Subcutaneous abdominal adipose tissue (tissue), 5 donors: ENCODE measurements around the gene PACSIN3.

Experiments used
- H3K27ac ChIP-seq: one replicate; pipeline ENCODE4 v1.7.0; 2013; ENCODE audit warnings: low read depth, mild to moderate bottlenecking, inconsistent platforms, low read length, moderate library complexity
- H3K27me3 ChIP-seq, 5 donors: one replicate each; pipeline ENCODE4 v1.7.0; 2013; ENCODE audit warnings: low read length in 5 of 5, inconsistent platforms in 1 of 5; ENCODE audit not compliant: control insufficient read depth in 5 of 5, insufficient read depth in 4 of 5
- H3K36me3 ChIP-seq, 5 donors: one replicate each; pipeline ENCODE4 v1.7.0; 2013; ENCODE audit warnings: low read length in 5 of 5; ENCODE audit not compliant: control insufficient read depth in 5 of 5, insufficient read depth in 5 of 5
- H3K4me1 ChIP-seq, 5 donors: one replicate each; pipeline ENCODE4 v1.7.0; 2013; ENCODE audit warnings: low read length in 5 of 5, mild to moderate bottlenecking in 3 of 5, moderate library complexity in 1 of 5; ENCODE audit not compliant: control insufficient read depth in 5 of 5, insufficient read depth in 5 of 5
- H3K4me3 ChIP-seq, 5 donors: one replicate each; pipeline ENCODE4 v1.7.0; 2013; ENCODE audit warnings: low read length in 5 of 5, low read depth in 1 of 5
- H3K9ac ChIP-seq, 5 donors: one replicate each; pipeline ENCODE4 v1.7.0; 2013; ENCODE audit warnings: low read length in 5 of 5, mild to moderate bottlenecking in 4 of 5, moderate library complexity in 3 of 5
- H3K9me3 ChIP-seq, 5 donors: one replicate each; pipeline ENCODE4 v1.7.0; 2013; ENCODE audit warnings: low read length in 5 of 5; ENCODE audit not compliant: control insufficient read depth in 5 of 5
- donor health status: healthy.
- donor health status: healthy.
- donor health status: healthy.
- donor health status: healthy.
- donor health status: healthy.

Gene PACSIN3

DNA sequence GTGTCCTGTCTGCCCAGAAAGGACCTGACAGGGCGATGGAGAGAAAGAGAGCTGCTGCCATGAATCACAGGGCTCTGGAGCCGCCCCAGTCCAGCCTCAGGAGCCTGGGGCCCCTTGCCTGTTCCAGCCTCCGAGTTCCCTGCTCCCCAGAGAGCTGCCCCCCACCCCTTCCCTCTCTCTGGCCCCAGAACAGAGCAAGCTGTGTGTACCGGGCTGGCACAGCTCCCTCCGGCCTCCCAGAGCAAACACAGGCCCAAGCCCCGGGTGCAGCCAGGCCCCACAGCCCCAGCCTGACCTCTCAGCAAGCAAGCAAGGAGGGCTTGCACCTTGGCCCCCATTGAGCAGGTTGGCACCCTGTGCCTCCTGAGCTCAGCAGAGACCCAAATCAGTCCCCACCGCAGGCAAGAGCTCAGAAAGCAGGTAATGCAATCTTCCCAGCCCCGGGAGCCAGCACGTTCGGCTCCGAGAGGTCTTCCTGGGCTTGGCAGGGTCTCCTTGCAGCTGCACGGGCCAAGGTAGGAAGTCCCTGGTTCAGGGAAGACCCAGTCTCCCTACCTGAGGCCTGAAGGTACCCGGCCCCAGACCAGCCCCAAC lies 1.4 kb downstream of the PACSIN3 start:
- Histone ChIP-seq H3K36me3 (peaks cover 0 to 3% (median 0%) of the 10 kb centered on the region in 5 donors), H3K27me3 (peaks cover 0 to 6% (median 6%) of the 10 kb centered on the region in 5 donors), H3K9me3 (no peaks in the 10 kb centered on the region), H3K4me1 (peaks cover 2 to 40% (median 30%) of the 10 kb centered on the region in 5 donors), H3K27ac (no peak overlapping the region), H3K4me3 (peak overlapping the region; percentile 53 to 69 (median 60)), H3K9ac (peak overlapping the region in 1 of 5 donors; percentile 73)

DNA sequence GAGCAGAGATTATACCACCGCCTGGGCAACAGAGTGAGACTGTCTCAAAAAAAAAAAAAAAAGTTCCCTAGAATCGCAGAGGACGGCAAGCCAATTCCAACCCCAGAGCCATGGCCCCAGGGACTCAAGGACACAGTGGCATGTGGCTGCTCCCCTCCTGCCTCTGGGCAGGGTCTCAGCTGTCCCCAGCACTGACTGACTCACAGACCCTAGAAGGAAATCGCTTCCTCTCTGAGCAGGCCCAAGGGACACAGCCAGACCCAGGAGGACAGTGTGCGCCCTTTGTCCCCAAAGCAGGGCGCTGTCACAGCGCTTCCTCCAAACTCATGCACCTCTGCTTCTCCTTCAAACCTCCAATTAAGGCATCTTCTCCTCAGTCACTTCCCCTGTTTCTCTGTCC lies 2.3 kb downstream of the PACSIN3 start:
- H3K36me3 ChIP-seq: peaks cover 0 to 3% (median 0%) of the 10 kb centered on the region in 5 donors
- H3K9me3 ChIP-seq: no peaks in the 10 kb centered on the region
- no peak overlapping the region for H3K27ac ChIP-seq
- no peak overlapping the region for H3K9ac ChIP-seq
- H3K4me3 ChIP-seq: no peak overlapping the region
- H3K4me1 ChIP-seq: peaks cover 2 to 34% (median 30%) of the 10 kb centered on the region in 5 donors
- H3K27me3 ChIP-seq: peaks cover 0 to 6% (median 6%) of the 10 kb centered on the region in 5 donors

DNA sequence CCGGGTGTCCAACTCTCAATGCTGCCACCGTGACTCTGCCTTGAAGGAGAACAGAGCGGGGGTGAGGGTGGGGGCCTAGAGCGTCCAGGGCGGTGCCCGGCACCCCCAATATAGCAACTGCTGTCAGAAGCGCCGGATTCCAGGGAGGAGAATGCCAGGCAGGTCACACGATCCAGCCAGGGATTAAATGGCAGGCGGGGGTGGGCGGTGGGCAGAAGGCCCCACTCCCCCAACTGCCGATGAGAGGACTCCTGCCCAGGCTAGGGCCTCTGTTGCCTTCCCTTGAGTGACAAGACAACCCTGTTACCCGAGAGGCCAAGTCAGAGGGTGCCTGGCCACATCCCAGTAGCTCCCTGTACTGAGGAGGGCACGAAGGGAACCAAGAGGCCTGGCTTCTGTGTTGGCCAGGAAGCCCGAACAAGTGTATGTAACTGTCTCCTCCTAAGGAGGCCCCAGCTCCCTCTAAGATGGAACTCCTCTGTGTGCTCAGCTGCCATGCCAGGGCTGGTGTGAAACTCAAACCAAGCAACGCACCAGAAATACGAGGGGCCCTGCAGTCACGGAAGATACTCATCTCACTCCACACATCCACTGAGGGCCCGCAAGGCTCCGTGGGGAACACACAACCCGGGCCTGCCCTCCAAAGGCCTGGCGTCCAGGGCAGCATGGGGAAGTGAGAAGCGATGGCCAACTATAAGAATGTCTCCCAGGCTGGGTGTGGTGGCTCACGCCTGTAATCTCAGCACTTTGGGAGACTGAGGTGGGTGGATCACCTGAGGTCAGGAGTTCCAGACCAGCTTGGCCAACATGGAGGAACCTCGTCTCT lies 3.0 kb downstream of the PACSIN3 start:
- Histone ChIP-seq H3K4me3 (no peak overlapping the region), H3K4me1 (peaks cover 2 to 33% (median 32%) of the 10 kb centered on the region in 5 donors)

DNA sequence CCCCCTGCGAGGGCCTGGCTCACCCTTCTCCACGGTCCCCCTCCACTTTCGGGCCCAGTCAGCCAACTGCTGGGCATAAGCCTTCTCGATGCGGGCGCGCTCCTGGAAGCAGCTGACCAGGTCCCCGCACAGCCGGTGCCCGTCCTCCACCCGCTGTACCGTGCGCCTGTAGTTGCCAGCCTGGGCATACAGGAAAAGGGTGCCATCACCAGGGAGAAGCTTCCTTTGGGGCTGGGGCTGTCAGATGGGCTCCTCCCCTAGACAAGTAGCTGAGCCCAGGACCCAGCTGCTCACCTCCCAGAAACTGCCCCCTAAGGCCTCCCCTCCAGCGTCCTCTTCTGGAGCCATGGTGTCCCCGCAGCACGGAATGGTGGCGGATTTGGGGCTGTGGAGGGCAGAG lies 3.9 kb downstream of the PACSIN3 start:
- Histone ChIP-seq H3K36me3 (peaks cover 0 to 3% (median 0%) of the 10 kb centered on the region in 5 donors), H3K4me1 (peaks cover 8 to 38% (median 36%) of the 10 kb centered on the region in 5 donors), H3K27me3 (peaks cover 0 to 6% (median 6%) of the 10 kb centered on the region in 5 donors), H3K9ac (no peak overlapping the region), H3K27ac (no peak overlapping the region), H3K4me3 (no peak overlapping the region), H3K9me3 (no peaks in the 10 kb centered on the region)

More for the DNA sequence above, 3.0 kb downstream of the PACSIN3 start:
- no peaks in the 10 kb centered on the region for H3K9me3 ChIP-seq
- H3K9ac ChIP-seq: no peak overlapping the region
- peaks cover 0 to 3% (median 0%) of the 10 kb centered on the region in 5 donors for H3K36me3 ChIP-seq
- peaks cover 0 to 6% (median 6%) of the 10 kb centered on the region in 5 donors for H3K27me3 ChIP-seq
- H3K27ac ChIP-seq: no peak overlapping the region

DNA sequence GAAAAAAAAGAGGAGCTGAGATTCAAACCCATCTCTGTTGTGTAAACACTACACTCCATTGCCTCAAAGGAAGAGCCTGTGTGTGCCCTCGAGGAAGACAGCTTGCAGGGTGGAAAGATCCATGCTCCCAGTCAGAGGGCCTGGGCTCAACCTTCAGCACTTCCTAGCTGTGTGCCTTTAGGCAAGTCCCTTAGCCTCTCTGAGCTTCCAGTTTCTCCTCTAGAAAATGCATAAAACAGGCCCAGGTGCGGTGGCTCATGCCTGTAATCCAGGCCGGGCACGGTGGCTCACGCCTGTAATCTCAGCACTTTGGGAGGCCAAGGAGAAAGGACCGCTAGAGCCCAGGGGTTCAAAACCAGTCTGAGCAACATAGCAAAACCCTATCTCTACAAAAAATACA lies 5.0 kb downstream of the PACSIN3 start:
- Histone ChIP-seq H3K4me1 (peaks cover 6 to 34% (median 30%) of the 10 kb centered on the region in 5 donors), H3K27me3 (peaks cover 0 to 6% (median 6%) of the 10 kb centered on the region in 5 donors), H3K27ac (no peak overlapping the region), H3K9me3 (no peaks in the 10 kb centered on the region), H3K4me3 (no peak overlapping the region), H3K36me3 (peaks cover 0 to 3% (median 0%) of the 10 kb centered on the region in 5 donors), H3K9ac (no peak overlapping the region)

DNA sequence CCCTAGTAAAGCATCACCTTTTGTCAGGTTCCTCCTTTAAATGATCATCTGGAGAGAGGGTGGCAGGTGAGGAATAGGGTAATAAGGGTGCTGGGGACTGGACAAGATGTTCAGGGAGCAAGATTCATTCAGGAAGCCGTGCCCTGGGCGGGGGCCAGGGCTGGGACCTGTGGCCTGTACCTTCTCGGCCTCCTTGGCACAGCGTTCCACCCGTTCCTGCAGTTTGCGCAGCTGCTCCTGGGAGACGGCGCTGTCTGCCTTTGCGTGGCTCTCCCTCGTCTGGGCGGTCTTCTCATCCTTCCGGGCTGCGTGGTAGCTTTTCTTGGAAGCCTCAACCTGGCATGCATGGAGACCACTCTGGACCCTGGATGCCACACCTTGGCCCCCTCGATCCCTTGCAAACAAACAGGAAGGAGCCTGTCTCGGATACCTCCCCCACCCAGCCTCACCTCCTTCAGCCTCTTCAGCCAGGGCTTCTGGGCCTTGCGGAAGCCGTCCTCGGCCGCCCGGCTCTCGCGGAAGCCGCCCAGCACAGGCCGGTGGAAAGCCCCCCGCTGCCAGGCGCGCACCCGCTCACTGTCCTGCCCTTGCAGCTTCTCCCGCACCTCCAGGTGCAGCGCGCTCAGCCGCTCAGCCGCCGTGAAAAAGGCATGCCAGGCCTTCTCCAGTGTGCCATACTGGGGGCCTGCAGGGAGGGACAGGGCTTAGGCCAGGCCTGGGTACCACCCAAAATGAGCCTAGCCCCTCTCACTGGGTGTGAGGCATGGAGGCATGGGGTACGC lies 6.0 kb downstream of the PACSIN3 start:
- Histone ChIP-seq H3K36me3 (peaks cover 0 to 4% (median under 1%) of the 10 kb centered on the region in 5 donors), H3K4me1 (peaks cover 11 to 36% (median 34%) of the 10 kb centered on the region in 5 donors), H3K9me3 (no peaks in the 10 kb centered on the region), H3K9ac (no peak overlapping the region), H3K27me3 (peaks cover 0 to 6% (median 4%) of the 10 kb centered on the region in 5 donors), H3K4me3 (no peak overlapping the region), H3K27ac (no peak overlapping the region)

DNA sequence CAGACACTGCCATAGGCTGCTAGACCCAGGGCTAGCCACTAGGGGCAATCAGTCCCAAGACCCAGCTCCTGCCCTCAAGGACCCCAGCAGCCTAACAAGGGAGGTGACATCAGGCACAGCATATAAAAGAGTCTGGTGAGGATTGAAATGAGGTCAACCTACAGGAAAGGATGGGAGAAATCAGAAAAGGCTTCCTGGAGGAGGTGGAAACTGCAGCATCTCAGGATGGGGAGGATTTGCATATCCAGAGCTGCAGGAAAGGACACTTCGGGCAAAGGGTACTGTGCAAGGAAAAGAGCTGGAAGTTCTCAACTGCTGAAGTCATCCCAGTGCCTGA lies 6.6 kb downstream of the PACSIN3 start:
- no peaks in the 10 kb centered on the region for H3K9me3 ChIP-seq
- peaks cover 11 to 34% (median 32%) of the 10 kb centered on the region in 5 donors for H3K4me1 ChIP-seq
- H3K36me3 ChIP-seq: peaks cover 0 to 9% (median 6%) of the 10 kb centered on the region in 5 donors
- no peak overlapping the region for H3K4me3 ChIP-seq
- no peak overlapping the region for H3K9ac ChIP-seq
- H3K27me3 ChIP-seq: peaks cover 0 to 1% (median 0%) of the 10 kb centered on the region in 5 donors
- H3K27ac ChIP-seq: no peak overlapping the region

DNA sequence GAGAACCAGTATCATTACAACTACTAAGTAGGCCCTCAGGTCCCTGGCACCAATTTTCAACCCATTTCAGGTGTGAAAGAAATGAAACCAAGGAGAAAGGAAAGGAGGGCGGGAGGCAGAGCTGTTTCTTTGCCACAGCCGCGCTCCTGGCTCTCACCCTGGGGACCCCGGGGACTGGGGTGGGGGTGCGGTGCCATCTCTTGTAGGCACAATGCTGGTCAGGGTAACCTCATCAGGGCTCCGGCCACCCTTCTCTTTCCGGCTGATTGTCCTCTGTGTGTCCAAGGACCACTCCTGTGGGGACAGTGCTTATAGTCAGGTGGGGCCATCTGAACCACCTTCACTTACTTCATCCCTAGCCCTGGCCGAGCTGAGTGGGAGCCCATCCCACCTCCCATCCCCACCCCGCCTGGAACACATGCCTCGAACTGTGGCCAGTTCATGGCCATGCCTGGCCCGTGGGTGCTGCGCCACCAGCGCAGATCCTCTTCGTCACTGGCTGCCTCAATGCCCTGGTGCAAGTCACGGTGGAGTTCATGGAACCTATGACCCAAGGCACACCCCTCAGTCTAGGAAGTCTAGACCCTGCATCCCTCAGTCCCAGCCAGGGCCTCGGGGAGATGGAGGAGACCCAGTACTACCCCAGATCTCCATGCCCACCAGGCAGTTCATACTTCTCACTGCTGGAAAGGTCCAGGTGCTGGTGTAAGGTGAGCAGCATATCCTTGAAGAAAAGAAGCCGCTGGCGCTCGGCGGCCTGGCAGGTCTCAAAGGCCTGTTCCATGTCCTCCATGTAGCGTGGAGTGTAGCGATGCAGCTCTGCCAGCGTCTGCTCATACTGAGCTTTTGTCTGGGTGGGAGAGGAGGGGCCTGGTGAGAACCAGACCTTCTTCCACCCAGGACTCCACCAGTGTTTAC lies 7.2 kb downstream of the PACSIN3 start:
- Histone ChIP-seq H3K27me3 (no peaks in the 10 kb centered on the region), H3K4me3 (no peak overlapping the region), H3K4me1 (peaks cover 11 to 32% (median 31%) of the 10 kb centered on the region in 5 donors), H3K27ac (no peak overlapping the region), H3K9me3 (no peaks in the 10 kb centered on the region), H3K9ac (no peak overlapping the region), H3K36me3 (peaks cover 1 to 13% (median 7%) of the 10 kb centered on the region in 5 donors)

DNA sequence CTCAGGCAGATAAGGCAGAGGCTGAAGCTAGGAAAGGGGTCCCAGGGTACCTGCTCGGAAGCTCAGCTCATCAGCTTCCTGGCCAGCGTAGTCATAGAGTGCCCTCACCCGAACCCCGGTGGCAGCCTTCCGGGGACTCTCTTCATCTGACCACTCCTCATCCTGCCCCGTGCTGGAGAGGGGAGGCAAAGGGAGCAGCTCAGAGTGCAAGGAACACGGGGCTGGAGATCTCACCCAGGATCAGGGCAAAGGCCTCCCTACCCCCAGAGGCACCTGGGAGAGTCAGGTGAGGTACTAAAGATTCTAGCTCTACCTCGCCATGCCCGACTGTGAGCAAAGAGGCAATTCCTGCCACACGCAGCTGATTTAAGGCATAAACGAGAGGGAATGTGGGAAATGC lies 7.9 kb downstream of the PACSIN3 start:
- Histone ChIP-seq H3K27ac (peak overlapping the region; percentile 99), H3K27me3 (no peaks in the 10 kb centered on the region), H3K4me3 (no peak overlapping the region), H3K9me3 (no peaks in the 10 kb centered on the region), H3K36me3 (peaks cover 3 to 20% (median 13%) of the 10 kb centered on the region in 5 donors), H3K4me1 (peaks cover 11 to 35% (median 30%) of the 10 kb centered on the region in 5 donors), H3K9ac (peak overlapping the region in 2 of 5 donors; percentile 68 to 92)
